ENCODE data around the gene RALGDS.
A peak's percentile ranks its signal among the peaks of the same experiment; 100 is the strongest.

GRCh38 chr9:133048595-133048994, 72.4 kb downstream of the RALGDS start:
- peak; percentile 51 to 74 for TF ChIP-seq CTCF (conservative IDR thresholded peaks at IDR 0.05; ENCODE audit: low read depth in 2 of 2)
- TF ChIP-seq EZH2 (IDR thresholded peaks at IDR 0.05; ENCODE audit: low read depth, unreplicated experiment): no peak
